WERI-Rb-1 (cell line): ENCODE measurements around the gene AREL1.

ENCODE experiments used
- DNase-seq: peaks from one replicate; pipeline ENCODE4 v3.0.0-alpha.2; 2020
- H3K27ac ChIP-seq: fragments of 250-450 bp; sonication (Bioruptor Pico); 2 replicates; pipeline ENCODE4 v1.5.1; 2020; ENCODE audit warnings: mild to moderate bottlenecking, moderate library complexity
- H3K27me3 ChIP-seq: fragments of 250-450 bp; sonication (Bioruptor Pico); 2 replicates; pipeline ENCODE4 v1.5.1; 2021; ENCODE audit warnings: mild to moderate bottlenecking, low read depth, moderate library complexity; ENCODE audit not compliant: insufficient read depth, severe bottlenecking
- H3K36me3 ChIP-seq: fragments of 250-450 bp; sonication (Bioruptor Pico); 2 replicates; pipeline ENCODE4 v1.5.1; 2020; ENCODE audit warnings: mild to moderate bottlenecking, moderate library complexity
- H3K4me3 ChIP-seq: 2 replicates; pipeline ENCODE4 v1.5.1; 2011; ENCODE audit warnings: low read depth, mild to moderate bottlenecking, control low read depth, low read length
- H3K9me3 ChIP-seq: fragments of 250-450 bp; sonication (Bioruptor Pico); 2 replicates; pipeline ENCODE4 v1.5.1; 2021; ENCODE audit warnings: mild to moderate bottlenecking, moderate library complexity; ENCODE audit not compliant: severe bottlenecking
- CTCF ChIP-seq: IDR thresholded peaks from 2 replicates; pipeline ENCODE4 v1.5.1; 2011; ENCODE audit warnings: low read depth, mild to moderate bottlenecking, control low read depth, inconsistent platforms, low read length

AREL1 gene

GRCh38 chr14:74739293-74740030, 26.6 kb upstream of the AREL1 start:
- TF ChIP-seq CTCF = no peak
- Histone ChIP-seq H3K27me3 (no peaks in the 10 kb centered on the region), H3K36me3 (peaks cover 20% of the 10 kb centered on the region), H3K4me3 (no peak overlapping the region), H3K27ac (no peak overlapping the region), H3K9me3 (no peaks in the 10 kb centered on the region)
- DNase-seq = no peak

GRCh38 chr14:74737753-74738325, 25.0 kb upstream of the AREL1 start:
- H3K27ac ChIP-seq = no peak overlapping the region
- TF ChIP-seq CTCF = no peak
- H3K36me3 ChIP-seq = peaks cover 22% of the 10 kb centered on the region
- no peak overlapping the region for H3K4me3 ChIP-seq
- no peaks in the 10 kb centered on the region for H3K27me3 ChIP-seq
- H3K9me3 ChIP-seq = no peaks in the 10 kb centered on the region
- DNase-seq = no peak

GRCh38 chr14:74735125-74735524, 22.2 kb upstream of the AREL1 start:
- Histone ChIP-seq H3K27ac (no peak overlapping the region), H3K4me3 (no peak overlapping the region), H3K9me3 (no peaks in the 10 kb centered on the region), H3K27me3 (no peaks in the 10 kb centered on the region), H3K36me3 (peaks cover 22% of the 10 kb centered on the region)
- DNase-seq = no peak
- no peak for TF ChIP-seq CTCF

GRCh38 chr14:74733221-74733620, 20.3 kb upstream of the AREL1 start:
- no peak overlapping the region for H3K27ac ChIP-seq
- no peaks in the 10 kb centered on the region for H3K9me3 ChIP-seq
- peak; percentile 12 for DNase-seq
- no peaks in the 10 kb centered on the region for H3K27me3 ChIP-seq
- H3K4me3 ChIP-seq = no peak overlapping the region
- no peak for TF ChIP-seq CTCF
- peaks cover 18% of the 10 kb centered on the region for H3K36me3 ChIP-seq

- no peak for TF ChIP-seq CTCF
- H3K27me3 ChIP-seq = no peaks in the 10 kb centered on the region
- peaks cover 18% of the 10 kb centered on the region for H3K36me3 ChIP-seq
- H3K4me3 ChIP-seq = no peak overlapping the region
- DNase-seq = no peak
- H3K27ac ChIP-seq = peak overlapping the region; percentile 33; the same call in 1 of the 2 replicates
- H3K9me3 ChIP-seq = no peaks in the 10 kb centered on the region
These were observed 19.5 kb upstream of the AREL1 start for GRCh38 chr14:74732387-74732786.

- DNase-seq = no peak
- peaks cover 17% of the 10 kb centered on the region for H3K36me3 ChIP-seq
- H3K27ac ChIP-seq = no peak overlapping the region
- TF ChIP-seq CTCF = no peak
- H3K27me3 ChIP-seq = no peaks in the 10 kb centered on the region
- H3K4me3 ChIP-seq = no peak overlapping the region
- no peaks in the 10 kb centered on the region for H3K9me3 ChIP-seq
These were observed 10.3 kb upstream of the AREL1 start for GRCh38 chr14:74723134-74723533.
